GM21515 (cell line): ENCODE results near the gene HLF.

Experiments used
- ATAC-seq: cut with Tn5 transposase; IDR thresholded peaks from one replicate; pipeline ENCODE4 v1.9.1; 2021; ENCODE audit not compliant: unreplicated experiment

The HLF gene

GRCh38 chr17:55307879-55308278, 43.1 kb downstream of the HLF start:
- no peak for ATAC-seq

- ATAC-seq, result no peak
Measured at GRCh38 chr17:55308613-55309391, 44.0 kb downstream of the HLF start.

GRCh38 chr17:55311767-55312375, 47.1 kb downstream of the HLF start:
- no peak for ATAC-seq

GRCh38 chr17:55312852-55313251, 48.1 kb downstream of the HLF start:
- no peak for ATAC-seq

- ATAC-seq, result no peak
Measured at GRCh38 chr17:55314061-55314783, 49.5 kb downstream of the HLF start.

- no peak for ATAC-seq
Measured at GRCh38 chr17:55314784-55315491, 50.2 kb downstream of the HLF start.

- ATAC-seq, result no peak
Measured at GRCh38 chr17:55316499-55316898, 51.7 kb downstream of the HLF start.

GRCh38 chr17:55317284-55317683, 52.5 kb downstream of the HLF start:
- no peak for ATAC-seq

- ATAC-seq, result no peak
Measured at GRCh38 chr17:55318081-55318480, 53.3 kb downstream of the HLF start.

- no peak for ATAC-seq
Measured at GRCh38 chr17:55318715-55319487, 54.1 kb downstream of the HLF start.

- ATAC-seq, result no peak
Measured at GRCh38 chr17:55319933-55320593, 55.3 kb downstream of the HLF start.

- ATAC-seq, result no peak
Measured at GRCh38 chr17:55320594-55321426, 56.0 kb downstream of the HLF start.

GRCh38 chr17:55321427-55322060, 56.8 kb downstream of the HLF start:
- ATAC-seq, result no peak

GRCh38 chr17:55322453-55322985, 57.8 kb downstream of the HLF start:
- no peak for ATAC-seq

GRCh38 chr17:55323518-55324295, 58.9 kb downstream of the HLF start:
- ATAC-seq, result no peak

GRCh38 chr17:55324296-55324978, 59.7 kb downstream of the HLF start:
- no peak for ATAC-seq

- no peak for ATAC-seq
Measured at GRCh38 chr17:55325406-55325805, 60.6 kb downstream of the HLF start.
